Activated CD8-positive, alpha-beta memory T cell treated with anti-CD3 and anti-CD28 coated beads for 1 hour (primary cell): ENCODE measurements around the gene C15orf39.
"Not testable (repeated sequence)": the region's sequence is repeated elsewhere in the genome, so short reads cannot be mapped to it uniquely, and the experiment has no call there.

Experiments
- DNase-seq, 2 donors: peaks; one replicate each; pipeline ENCODE4 v3.0.0-alpha.2; 2020; ENCODE audit warnings: low read depth in 1 of 2; ENCODE audit errors: extremely low read depth in 1 of 2

Gene C15orf39

DNA sequence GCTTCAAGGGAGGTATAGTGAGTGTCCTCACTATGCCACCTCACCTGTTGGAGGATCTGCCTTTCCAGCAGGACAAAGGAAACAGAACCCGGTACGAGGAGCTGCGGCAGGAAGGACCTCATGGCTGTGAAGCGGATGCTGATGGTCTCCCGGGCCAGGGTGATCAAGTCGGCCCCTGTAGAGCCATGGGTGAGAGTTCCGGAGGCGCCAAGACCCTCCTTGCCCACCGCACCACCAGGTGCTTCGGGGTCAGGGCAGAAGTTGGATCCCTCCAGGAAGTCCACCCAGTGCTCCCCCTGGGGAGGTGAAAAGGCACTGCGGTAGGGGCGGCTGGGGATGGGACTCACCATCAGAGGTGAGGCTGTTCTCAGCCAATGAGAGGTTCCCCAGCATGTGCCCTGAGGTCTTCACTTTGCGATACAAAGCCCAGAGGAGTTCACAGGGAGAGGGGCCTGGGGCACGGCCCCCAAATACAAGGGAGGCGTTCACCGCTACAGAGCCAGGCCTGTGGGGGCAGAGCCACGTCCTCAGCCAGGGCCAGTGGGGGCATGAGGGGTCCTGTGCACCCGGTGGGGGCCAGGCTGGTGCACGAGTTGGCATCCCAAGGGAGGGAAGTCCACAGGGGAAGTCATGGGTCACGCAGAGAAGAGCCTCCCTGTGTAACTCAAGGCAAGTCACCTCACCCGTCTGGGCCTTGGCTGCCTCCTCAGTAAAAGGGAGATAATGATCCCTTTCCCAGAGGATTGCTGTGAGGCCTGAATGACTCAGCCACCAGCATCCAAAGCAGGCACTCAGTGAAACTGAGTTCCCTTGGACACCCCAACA, 27.7 kb downstream of the C15orf39 start:
- DNase-seq: no peak

GRCh38 chr15:75230016-75230343, 28.3 kb downstream of the C15orf39 start:
- DNase-seq: no peak

DNA sequence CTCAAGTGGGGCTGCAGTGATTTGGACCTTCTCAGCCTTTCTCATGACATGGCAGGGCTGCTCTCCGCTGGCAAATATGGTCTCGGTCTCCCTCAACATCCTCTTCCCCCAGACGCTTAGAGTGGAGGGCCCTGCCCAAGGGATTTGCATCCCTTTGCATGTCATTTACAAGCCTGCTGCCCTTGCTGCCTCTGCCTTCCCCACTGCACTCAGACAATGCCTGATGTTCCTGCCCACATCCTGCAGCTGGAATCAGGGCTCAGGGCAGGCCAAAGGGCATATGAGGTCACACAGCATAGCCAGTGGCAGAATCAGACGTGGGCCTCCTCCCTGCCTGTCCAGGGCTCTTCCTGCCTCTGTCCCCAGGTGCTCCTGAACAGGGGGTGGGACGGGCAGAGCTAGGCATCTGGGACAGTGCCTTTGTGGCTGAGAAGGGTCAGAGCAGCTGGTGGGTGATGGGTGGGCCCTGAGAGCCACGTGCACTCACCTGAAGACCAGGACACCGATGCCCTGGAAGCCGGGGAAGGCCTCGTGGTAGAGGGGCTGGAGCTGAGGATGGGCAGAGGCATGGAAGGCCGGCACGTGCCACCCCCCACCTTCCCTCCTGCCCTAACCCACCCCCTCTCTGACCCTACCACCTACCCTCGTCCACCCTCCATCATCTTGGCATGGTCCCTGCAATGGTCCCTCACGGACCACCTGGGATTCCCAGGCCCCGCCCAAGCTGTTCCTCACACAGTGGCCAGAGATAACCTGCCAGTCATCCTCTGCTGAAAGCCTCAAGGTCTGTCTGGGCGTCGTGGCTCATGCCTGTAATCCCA, 29.1 kb downstream of the C15orf39 start:
- no peak for DNase-seq

- no peak for DNase-seq
Observed at GRCh38 chr15:75231836-75232235, 30.2 kb downstream of the C15orf39 start.

- DNase-seq: no peak
Observed at GRCh38 chr15:75232252-75232813, 30.7 kb downstream of the C15orf39 start.

GRCh38 chr15:75232826-75233503, 31.3 kb downstream of the C15orf39 start:
- no peak for DNase-seq

- DNase-seq: no peak
Observed at GRCh38 chr15:75233504-75234190, 32.0 kb downstream of the C15orf39 start.

- DNase-seq: no peak
Observed at GRCh38 chr15:75234191-75234810, 32.6 kb downstream of the C15orf39 start.

GRCh38 chr15:75235051-75235673, 33.5 kb downstream of the C15orf39 start:
- DNase-seq: no peak

DNA sequence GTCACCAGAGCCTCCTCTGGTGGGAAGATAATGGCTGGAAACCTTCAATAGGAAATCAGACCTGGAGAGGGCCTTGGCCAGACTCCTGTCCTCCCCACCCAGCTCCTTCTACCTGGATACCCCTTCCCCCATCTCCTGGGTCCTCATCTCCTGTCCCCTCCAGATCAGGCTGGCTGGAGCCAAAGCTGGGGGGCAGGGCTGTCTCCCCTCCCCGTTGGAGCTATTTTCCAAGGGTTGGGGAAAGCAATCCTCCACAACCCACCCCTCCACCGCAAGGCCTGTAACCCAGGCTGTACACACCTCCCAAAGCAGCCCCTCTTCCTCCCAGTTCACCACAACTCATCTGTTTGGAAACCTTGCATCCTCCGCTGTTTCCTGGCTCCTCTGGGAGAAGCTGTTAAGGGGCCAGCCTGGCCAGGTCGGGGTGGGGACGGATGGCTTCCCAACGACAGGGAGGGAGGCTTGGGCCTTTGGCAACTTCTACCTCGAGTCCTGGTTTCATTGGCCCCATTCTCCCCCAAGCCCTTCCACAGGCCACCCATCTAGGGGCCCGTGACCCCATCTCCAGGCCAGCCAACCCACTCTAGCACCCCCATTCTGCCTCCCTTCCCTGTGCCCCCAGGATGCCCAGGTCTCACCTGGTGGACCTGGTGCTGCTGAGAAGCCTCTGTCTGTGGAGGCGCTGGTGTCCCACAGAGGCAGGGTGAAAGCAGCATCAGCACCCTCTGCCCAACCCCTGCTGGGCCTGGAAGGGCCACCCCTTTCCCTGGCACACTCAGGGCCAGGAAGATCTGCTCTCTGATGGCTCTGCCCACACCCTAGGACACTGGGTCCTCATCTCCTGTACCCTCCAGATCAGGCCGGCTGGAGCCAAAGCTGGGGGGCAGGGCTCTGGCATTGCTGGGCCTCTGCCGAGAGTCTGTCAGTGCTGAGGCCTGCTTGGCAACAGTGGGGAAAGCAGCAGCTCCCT, 34.4 kb downstream of the C15orf39 start:
- DNase-seq: no peak

DNA sequence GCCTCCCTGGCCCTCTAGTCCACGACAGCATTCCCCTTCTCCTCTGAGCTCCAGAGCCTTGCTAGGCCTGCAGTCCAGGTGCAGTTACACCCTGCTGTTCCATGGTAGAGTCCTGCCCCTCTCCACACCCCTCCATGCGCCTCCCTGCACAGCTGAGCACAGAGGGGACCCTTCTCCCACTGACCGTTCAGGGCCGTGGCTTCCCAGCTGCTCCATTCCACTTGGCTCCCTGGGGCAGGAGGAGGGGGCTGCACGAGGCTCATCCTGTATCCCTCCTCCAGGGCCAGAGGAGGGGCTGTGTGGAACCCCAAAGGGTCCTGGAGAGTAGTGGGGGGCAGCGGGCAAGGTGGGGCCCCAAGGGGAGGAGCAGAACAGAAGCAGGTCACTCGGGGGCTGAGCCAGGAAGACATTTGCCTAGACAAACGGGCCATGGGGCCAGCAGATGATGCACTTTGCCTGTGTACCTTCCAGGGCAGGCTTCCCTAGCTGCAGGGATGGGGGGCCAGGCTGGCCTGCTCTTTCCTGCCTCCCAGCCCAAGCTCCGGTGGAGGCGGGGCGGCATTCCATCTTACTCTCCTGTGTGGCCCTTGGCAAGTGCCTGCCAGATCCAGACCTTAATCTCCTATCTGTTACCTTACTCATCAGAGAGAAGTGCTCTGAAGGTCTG, 35.8 kb downstream of the C15orf39 start:
- no peak for DNase-seq

GRCh38 chr15:75238150-75238549, 36.5 kb downstream of the C15orf39 start:
- DNase-seq: no peak

GRCh38 chr15:75245741-75246140, 44.1 kb downstream of the C15orf39 start:
- DNase-seq: not testable (repeated sequence)

GRCh38 chr15:75248991-75249390, 47.3 kb downstream of the C15orf39 start:
- not testable (repeated sequence) for DNase-seq

DNA sequence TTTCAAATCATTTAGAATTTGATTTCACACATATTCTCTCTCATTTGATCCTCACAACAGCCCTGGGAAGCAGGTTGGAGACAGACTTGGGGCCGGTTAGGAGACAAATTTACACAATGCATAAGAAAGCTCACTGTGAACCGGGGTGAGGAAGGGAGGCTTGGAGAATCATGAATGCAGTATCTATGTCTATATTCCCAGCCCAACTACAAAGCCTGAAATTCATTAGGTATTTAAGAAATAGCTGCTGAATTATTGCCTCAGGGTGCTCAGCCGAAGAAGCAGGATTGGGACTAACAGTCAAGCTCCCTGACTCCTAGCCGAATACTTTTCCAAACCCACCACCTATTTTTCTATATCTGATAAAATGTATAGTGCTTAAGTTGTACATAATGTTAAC, 48.0 kb downstream of the C15orf39 start:
- no peak for DNase-seq

GRCh38 chr15:75251343-75251742, 49.7 kb downstream of the C15orf39 start:
- DNase-seq: not testable (repeated sequence)

- not testable (repeated sequence) for DNase-seq
Observed at GRCh38 chr15:75252285-75252684, 50.6 kb downstream of the C15orf39 start.

DNA sequence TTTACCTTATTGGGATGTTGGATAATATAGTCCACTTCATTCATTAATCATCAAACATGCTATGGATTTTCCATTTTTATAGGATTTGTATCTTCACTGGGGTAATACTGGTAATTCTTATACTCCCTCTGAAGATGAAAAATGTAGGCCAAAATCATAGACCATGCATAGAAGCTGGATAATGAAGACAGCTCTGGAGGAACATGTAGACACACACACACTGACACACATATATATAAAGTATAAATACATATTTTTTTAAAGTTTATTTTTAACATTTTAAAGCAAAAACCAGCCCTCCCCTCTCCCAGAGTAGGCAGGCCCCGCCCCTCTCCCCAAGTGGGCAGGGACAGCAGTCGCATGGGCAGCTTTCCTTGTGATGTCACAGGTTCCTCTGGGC, 56.4 kb downstream of the C15orf39 start, which contains the start of gene GOLGA6C:
Gene GOLGA6C, plus strand, starts transcription at position 301 of the 400 bp plus-strand sequence. CDS start 265 bp downstream, outside the sequence.
- not testable (repeated sequence) for DNase-seq
